NT2/D1 (cell line): ENCODE data around the gene PTPRN2.

Experiments used
- SUZ12 ChIP-seq: IDR thresholded peaks from 2 replicates; pipeline ENCODE4 v1.6.1; 2011; ENCODE audit not compliant: insufficient read length, insufficient read depth; ENCODE audit errors: extremely low read depth
- YY1 ChIP-seq: IDR thresholded peaks from 2 replicates; pipeline ENCODE4 v1.6.1; 2011; ENCODE audit not compliant: insufficient read length, insufficient read depth
- ZNF274 ChIP-seq: IDR thresholded peaks from 2 replicates; pipeline ENCODE4 v1.6.1; 2011; ENCODE audit warnings: mild to moderate bottlenecking, low read depth, low read length

DNA sequence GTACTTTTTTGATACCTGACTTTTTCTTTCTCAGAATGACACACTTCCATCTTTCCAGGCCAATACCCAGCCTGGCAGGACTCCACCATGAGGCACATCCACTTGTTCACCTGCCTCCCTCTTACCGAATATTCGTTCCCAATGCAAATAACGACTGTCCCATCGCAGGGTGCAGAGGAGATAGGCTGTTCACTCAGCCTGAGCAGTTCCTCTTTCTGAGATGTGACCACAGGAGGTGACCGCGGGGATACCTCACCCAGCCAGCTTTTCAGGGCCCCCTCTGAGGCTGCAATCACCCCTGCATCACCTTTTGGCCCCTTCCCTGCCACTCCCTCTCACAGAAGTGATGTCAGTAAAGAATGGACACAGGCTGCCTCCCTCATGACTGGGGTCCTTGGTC lies 28.3 kb downstream of the PTPRN2 start:
- TF ChIP-seq ZNF274: no peak
- TF ChIP-seq YY1: no peak
- TF ChIP-seq SUZ12: no peak
